ENCODE measurements around the gene MAP2K4.

The MAP2K4 gene

DNA sequence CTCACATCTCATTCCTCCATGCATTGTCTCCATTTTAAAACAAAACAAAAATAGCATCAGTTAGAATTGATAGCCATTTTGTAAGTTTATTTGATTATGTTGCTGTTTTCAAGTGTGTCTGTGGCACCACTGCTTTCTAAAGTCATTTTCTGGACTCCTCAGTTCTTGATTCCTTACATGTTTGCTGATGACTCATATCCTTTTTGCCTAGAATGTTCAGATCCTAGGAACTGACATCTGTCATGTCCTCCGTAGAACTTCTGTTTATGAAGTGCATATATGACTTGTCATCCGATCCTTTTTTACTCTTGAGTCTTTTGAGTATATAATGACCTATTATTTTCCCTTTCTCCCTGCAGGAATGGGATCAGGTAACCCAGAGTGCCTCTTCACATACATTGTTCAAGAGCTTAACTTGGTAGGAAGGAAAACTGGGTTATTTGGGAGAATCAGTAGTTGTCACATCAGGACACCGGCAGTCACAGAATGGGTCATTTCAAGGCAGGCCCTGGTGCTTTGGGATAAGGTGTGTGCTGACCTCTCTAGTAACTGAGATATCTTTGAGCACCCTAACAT, 69.2 kb downstream of the MAP2K4 start:
- DNase-seq (ENCODE audit: low read depth in 2 of 2), result no peak

DNA sequence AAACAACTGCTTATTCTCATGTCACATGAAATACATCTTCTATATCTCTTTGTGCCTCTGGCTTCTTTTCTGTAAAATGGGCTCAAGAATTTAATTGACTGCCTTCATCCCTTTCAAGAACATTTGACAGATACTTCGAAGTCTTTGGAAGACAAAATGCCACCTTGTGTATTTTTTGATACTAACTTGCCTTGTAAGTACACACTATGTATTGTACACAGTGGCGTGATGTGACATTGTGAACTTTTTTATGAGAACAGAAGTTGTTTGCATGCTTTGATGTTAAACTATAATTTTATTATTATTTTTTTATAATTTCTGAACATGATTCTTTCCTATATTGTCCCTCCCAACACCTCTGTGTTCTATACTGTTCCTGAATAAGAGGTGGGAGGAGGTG, 73.7 kb downstream of the MAP2K4 start:
- DNase-seq (ENCODE audit: low read depth in 2 of 2), result no peak

DNA sequence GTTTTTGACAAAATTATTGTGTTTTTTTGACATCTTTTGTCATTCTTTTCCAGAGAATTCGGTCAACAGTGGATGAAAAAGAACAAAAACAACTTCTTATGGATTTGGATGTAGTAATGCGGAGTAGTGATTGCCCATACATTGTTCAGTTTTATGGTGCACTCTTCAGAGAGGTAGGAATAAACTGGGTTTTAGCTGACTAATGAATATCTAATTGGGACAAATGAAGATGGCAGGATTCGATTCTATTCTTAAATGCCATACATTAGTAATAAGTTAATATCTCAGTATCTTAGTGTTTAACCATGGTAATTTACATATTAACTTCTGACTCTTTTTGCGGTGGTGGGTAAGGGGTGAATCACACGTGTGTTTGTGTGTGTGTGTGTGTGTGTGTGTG, 74.8 kb downstream of the MAP2K4 start:
- DNase-seq (ENCODE audit: low read depth in 2 of 2), result no peak

DNA sequence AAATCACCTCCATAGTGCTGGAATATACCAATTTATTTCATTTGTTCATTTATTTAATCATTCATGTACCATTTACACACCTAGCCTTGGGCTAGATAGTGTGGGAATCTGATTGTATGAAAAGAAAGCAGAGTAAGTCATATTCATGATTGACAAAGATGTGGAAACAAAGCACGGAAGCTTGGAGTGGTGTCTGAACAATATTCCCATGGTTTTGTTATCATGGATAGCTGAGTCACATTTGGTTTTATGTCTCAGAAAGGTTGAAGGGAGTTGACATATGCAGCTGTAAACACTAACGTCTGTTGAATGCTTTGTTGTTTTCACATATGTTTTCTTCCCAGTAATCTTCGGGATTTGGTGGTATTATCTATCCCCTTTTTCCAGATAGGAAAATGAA, 76.6 kb downstream of the MAP2K4 start:
- DNase-seq (ENCODE audit: low read depth in 2 of 2), result no peak

DNA sequence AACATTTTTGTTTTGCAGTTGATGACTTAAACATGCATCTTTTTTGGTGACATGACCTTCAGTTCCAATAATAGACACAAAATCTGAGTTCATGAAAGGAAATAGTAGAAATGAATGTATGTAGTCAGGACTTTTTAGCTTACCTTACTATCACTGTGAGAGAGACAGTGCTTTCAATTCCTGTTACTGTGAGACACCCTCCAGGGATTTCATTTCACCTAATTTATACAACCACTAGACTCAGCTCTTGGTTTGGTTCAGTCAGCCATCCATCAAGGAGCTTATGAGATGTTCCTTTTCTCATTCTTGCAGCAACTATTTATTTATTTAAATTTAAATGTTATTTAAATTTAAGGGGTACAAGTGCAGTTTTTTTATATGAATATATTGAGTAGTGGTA, 77.9 kb downstream of the MAP2K4 start:
- no peak for DNase-seq (ENCODE audit: low read depth in 2 of 2)

DNA sequence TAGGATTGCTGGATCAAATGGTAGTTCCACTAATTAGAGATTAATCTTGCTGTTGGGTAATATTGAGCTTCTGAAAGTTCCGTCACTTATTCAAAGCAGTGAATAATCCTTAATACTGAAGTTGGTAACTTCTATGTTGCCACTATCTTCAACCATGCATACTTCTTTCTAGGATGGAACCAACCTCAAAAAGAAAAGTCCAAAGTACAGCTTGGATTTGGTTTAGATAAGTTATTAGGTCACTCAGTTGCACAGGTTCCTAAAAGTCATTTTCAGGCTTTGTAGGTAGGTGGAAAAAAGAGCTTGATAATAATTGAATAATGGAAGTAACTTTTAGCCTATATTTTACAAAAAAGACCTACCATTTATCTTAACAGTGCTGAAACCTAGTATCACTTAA, 78.7 kb downstream of the MAP2K4 start:
- DNase-seq (ENCODE audit: low read depth in 2 of 2), result no peak

DNA sequence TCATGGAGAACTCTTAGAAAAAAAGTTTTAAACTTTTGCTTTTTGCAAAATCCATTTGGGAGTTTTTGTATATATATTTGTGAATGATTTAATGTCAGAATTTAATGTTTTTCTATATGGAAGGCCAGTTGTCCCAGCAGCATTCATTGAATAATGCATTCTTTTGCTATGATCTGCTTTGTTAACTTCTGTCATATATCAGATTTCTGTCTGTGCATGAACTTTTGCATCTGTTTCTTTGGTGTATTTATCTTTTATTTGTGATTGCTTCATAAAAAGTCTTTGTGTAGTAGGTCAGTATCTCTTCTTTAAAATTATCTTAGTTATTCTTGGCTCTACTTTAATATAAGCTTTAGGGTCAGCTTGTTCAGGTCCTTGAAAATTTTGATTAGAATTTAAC, 84.2 kb downstream of the MAP2K4 start:
- DNase-seq (ENCODE audit: low read depth in 2 of 2), result no peak

DNA sequence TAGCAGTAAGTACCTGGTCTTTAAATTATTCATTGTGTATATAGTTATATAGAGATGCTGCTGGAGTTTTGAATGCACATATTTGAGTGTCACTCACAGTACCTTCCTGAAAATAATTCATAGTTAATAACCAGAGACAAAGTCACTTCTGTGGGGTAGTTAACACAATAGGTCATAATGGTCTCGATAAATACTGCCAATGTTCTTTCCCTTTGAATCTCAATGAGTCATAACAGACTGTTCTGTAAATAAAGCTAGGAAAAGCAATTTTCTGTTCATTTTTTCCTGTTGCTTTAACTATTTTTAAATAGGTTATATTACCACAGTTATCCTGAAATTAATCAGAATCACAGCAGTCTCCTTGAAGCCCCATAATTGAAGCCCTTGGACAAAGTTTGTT, 87.2 kb downstream of the MAP2K4 start:
- DNase-seq (ENCODE audit: low read depth in 2 of 2), result no peak

DNA sequence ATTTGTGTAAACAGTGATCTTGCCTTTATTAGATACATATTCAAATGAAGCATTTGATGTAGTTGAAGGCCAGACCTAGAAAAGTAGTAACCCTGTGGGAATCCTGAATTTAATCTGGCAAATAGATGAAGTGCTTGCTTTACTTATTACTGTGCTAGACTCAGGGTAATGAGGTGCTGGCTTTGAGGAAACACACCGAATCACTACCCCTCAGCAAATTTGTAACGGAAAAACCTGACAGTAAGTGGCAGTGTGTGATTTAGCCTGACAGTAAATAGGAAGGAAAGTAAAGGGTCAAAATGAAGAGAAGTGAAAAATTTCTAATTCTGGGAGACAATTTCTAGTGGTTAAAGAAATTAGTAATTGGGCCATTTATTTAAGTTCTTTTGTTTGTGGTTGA, 90.2 kb downstream of the MAP2K4 start:
- DNase-seq (ENCODE audit: low read depth in 2 of 2), result no peak

DNA sequence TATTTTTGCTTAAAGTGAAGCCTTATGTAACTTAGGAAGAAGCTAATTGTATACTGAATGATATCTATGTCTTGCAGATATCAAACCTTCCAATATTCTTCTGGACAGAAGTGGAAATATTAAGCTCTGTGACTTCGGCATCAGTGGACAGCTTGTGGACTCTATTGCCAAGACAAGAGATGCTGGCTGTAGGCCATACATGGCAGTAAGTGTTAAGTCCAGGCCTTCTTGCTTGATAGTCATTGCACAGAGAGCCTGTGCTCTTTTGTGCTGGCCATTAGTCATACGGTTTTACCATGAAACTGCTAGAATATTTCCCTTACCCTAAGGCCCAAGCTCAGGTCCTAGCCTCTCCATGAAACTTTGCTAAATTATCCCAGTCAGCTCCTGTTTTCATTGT, 92.5 kb downstream of the MAP2K4 start:
- DNase-seq (ENCODE audit: low read depth in 2 of 2), result no peak

DNA sequence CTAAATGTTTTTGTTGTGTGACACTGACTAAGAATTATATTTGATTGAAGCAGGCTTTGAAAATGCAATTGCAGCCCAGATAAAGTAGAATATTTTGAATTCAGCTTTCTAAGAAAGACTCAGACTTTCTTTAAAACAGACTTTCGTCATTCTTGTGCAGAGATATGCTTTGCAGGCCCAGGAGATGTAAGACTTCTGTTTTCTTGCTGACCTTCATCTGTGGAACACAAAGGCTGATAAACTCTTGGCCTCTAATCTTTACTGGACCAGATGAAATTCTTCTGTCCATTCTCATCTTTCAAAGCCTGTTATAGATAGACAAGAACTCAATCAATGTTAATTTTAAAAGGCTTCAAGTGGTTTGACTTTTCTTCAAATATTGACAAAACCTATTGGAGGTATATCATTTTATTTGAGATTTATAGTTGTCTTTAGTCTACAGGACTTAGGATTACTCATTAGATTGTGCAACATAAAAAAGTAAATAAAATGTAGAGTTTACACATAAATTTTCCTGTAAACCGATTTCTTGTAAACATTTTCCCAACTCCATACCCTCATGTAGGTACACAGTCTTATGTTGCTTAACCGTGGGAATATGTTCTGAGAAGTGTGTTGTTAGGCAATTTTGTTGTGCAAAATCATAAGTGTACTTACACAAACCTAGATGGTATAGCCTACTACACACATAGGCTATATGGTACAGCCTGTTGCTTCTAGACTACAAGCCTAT, 94.2 kb downstream of the MAP2K4 start:
- DNase-seq (ENCODE audit: low read depth in 2 of 2), result no peak

DNA sequence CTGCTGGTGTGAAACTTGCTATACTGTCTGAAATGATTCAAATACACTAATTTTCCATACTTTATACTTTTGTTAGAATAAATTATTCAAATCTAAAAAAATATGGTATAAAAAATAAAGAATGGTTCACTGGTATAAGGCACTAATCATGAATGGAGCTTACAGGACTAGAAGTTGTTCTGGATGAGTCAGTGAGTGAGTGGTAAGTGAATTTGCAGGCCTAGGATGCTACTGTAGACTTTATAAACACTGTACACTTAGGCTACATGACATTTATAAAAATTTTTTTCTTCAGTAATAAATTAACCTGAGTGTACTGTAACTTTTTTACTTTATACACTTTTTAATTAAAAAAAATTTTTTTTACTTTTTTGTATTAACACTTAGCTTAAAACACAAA, 95.5 kb downstream of the MAP2K4 start:
- DNase-seq (ENCODE audit: low read depth in 2 of 2), result no peak

DNA sequence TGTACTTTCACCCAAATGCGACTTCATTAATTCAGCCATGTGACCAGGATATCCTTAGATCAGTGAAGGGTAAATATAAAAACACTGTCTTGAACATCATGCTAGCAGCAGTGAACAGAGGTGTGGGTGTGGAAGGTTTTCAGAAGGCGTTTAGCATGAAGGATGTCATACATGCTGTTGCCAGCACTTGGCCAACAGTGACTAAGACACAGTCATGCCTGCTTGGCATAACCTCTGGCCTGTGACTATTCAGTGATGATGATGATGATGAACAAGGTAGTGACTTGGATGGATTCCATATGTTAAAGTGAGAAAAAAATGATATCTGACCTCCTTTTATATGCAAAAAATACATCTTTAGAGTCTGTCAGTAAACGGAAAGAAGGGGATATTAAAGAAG, 97.9 kb downstream of the MAP2K4 start:
- no peak for DNase-seq (ENCODE audit: low read depth in 2 of 2)

DNA sequence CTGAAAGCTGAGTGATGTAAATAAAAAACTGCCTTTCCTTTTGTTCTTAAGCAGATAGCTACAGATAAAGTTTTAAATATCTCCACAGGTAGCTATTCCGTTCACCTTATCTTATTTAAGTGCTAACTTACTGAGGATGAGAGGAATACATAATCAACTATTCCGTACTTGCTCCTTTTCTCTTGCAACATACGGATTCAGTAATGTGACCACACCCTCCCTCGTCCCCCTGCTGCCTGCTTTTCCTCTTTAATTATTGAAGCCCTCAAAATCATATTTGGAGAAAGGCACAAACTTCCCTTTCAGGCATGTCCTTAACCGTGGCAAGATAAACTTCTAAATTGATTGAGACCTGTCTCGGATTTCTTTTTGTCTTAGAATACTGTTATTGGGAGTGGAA, 101.4 kb downstream of the MAP2K4 start:
- no peak for DNase-seq (ENCODE audit: low read depth in 2 of 2)

DNA sequence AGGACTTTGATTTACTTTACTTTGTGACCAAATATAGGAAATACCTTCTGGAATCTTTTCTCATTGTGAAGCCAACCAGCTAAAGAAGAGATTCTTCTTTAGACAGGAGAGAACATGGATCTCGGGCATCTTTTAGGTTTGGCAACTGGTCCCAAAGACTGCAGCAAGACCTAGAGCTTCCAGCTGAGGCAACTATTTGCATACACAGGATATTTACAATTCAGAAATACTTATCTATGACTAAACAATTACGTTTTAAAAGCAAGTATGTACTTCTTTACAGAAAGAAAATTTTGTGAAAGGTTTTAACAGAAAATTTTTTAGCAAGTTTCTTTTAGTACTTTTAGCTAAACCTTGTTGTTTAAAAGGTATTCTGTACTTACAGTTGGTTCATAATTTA, 106.5 kb downstream of the MAP2K4 start:
- no peak for DNase-seq (ENCODE audit: low read depth in 2 of 2)

DNA sequence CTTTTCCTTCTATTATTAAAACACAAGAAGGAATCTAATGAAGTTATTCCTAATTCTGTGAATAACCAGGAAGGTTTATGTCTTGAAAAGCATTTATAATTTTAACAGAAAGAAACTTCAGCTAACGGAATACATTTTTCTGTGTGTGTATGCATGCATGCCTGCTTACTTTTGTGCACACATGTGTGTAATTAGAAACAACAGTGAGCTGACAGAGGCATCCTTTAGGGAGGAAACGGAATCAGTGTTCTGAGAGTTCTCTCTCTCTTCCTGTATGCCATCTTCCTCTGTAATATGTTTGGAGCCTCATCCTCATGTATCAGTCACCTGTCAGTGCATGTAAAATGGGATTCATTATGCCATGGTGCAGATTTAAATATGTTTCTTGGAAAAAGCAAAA, 107.0 kb downstream of the MAP2K4 start:
- no peak for DNase-seq (ENCODE audit: low read depth in 2 of 2)

DNA sequence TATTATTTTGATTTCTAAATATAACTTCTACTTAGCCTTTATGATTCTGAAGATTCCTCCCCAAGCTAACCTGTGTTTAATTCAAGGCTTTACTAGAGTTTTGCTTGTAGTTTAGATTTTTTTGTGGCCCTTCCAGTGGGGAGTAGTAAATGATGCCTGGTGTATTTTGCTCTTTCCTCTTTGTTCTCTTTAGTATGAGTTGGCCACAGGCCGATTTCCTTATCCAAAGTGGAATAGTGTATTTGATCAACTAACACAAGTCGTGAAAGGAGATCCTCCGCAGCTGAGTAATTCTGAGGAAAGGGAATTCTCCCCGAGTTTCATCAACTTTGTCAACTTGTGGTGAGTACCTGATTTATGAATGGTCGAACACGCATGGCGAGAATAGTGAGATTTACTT, 108.3 kb downstream of the MAP2K4 start:
- no peak for DNase-seq (ENCODE audit: low read depth in 2 of 2)

DNA sequence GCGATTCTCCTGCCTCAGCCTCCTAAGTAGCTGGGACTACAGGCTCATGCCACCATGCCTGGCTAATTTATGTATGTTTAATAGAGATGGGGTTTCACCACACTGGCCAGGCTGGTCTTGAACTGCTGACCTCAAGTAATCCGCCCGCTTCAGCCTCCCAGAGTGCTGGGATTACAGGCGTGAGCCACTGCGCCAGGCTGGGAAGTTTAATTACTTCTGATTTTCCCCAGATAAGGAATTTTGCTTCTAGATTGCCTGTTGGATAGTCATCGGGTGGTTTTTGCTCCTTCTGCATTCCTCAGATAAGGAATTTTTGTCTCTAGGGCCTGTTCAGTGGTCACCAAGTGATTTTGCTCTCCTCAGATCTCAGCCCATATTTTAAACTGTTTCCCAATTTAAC, 112.5 kb downstream of the MAP2K4 start:
- DNase-seq (ENCODE audit: low read depth in 2 of 2), result no peak

DNA sequence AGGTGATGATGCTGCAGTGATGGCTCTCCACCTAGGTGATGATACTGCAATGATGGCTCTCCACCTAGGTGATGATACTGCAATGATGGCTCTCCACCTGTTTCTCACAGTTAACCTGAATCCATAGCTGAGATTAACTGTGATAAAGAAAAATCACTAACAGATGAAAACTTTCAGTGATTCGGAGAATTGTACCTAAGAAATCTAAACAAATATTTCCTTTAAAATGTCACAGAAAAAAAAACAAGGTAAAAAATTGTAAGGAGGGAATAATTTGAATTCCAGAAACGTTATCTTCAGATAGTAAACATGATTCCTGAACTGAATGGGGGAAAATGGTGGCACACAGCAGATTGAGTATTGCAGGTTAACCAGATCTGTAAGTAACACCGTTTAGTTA, 113.4 kb downstream of the MAP2K4 start:
- DNase-seq (ENCODE audit: low read depth in 2 of 2), result no peak

DNA sequence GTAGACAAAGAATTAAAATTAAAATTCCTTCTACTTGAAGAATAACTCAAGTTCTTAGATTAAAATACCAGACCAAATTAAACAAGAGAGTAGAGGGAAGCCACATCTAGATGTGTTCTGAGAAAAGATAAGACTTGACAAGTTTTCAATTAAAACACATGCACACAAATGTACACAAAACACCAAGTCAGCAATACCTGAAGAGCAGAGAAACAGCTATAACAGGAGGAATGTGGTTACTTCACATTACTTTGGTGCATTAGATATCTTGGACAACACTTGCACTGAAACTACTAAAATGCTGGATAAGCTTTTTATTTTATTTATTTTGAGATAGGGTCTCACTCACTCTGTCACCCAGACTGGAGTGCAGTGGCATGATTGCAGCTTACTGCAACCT, 113.9 kb downstream of the MAP2K4 start:
- no peak for DNase-seq (ENCODE audit: low read depth in 2 of 2)

DNA sequence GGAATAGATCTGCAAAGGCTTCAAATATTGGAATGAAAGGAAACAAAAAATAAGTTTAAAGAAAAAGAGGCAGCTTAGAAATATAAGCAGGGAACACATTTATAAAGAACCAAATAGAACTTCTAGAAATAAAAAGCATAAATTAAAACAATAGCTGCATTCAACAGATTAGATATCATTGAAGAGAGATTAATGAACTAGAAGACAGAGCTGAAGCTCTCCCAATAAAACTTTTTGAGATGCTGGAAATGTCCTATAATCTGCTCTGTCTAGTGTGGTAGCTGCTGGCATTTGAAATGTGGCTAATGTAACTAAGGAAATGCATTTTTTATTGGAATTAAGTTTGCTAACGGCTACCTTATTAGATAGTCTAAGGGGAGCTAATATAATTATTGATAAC, 115.6 kb downstream of the MAP2K4 start:
- no peak for DNase-seq (ENCODE audit: low read depth in 2 of 2)

DNA sequence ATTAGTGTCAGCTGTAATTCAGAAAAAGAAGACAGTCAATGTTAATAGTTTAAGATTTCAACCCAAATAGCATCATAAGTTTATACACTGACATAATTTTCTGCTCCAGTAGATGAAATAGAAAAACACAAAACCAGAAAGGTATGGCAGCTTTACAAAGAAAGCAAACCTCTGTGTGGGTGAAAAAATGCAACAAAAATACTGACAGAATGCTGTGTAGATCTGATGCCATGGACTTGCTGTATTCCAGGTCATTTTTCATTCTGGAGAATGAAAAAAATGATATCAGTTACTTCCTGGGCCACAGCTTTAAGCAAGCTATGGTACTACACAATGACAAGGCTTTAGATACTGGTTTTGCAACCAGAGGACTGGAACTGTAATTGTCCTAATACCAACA, 116.0 kb downstream of the MAP2K4 start:
- no peak for DNase-seq (ENCODE audit: low read depth in 2 of 2)

DNA sequence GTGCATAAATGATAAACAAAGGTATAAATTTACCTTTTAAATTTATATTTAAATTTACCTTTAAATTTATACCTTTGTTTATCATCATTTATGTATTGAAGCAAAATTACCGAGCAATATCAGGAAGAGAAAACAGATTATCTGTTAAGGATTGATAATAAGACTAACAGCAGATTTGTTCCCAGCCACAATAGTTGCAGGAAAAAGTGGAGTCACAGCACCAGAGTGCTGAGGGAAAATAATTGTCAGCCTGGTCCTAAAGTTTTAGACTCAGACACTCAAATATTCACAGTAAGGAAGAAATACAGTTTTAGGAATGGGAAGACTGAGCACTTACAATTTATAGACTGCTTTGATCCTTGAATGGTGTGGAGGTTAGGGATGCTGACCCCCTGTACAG, 117.2 kb downstream of the MAP2K4 start:
- no peak for DNase-seq (ENCODE audit: low read depth in 2 of 2)

DNA sequence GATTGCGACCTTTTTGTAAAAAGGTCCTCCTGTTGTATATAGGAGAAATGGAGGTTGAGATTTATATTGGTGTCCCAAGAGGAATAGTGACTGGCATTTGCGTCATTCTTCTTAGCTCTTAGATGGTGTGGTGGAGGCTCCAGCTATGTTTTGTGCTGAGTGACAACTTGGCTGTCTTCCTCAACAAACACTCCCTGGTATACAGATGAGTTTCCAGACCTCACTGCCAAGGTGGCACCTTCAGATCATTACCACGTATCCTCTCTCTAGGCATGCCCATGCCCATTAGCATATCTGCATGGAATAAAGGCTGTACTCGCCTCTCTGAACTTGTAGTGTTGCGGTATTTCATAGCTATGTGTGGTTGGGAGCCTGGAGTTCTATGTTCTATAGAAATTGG, 120.0 kb downstream of the MAP2K4 start:
- DNase-seq (ENCODE audit: low read depth in 2 of 2), result no peak
